Activated CD4-positive, alpha-beta memory T cell treated with anti-CD3 and anti-CD28 coated beads, Interleukin-2, amount 10 ng/mL, durations not matched to agents 7 days and 5 days (primary cell): Measurements from ENCODE around the gene SKAP1. TPM values are rescaled to one million over a fixed set of nuclear protein-coding genes. Genes with fewer than 3 reads are reported as not detected.
"Not testable (repeated sequence)": the region's sequence is repeated elsewhere in the genome, so short reads cannot be mapped to it uniquely, and the experiment has no call there.

Experiments
- CTCF ChIA-PET: fragments of 350-600 bp; sonication (Branson Sonifier 250); formaldehyde crosslinking; loops from one replicate; lab custom pipeline; 2021; ENCODE audit warnings: antibody characterized with exemption, inconsistent platforms; lab: Charles Lee
- POLR2A ChIA-PET: fragments of 350-600 bp; sonication (Branson Sonifier 250); formaldehyde crosslinking; loops from one replicate; lab custom pipeline; 2021; ENCODE audit warnings: antibody characterized with exemption; lab: Charles Lee
- DNase-seq: peaks from one replicate; pipeline ENCODE4 v3.0.0-alpha.2; 2020
- H3K27ac Mint-ChIP-seq: one replicate; pipeline ENCODE4 v1.8.0; 2021; ENCODE audit warnings: mild to moderate bottlenecking, mixed read lengths
- H3K27me3 Mint-ChIP-seq: one replicate; pipeline ENCODE4 v1.8.0; 2021; ENCODE audit warnings: mixed read lengths
- H3K36me3 Mint-ChIP-seq: one replicate; pipeline ENCODE4 v1.8.0; 2021; ENCODE audit warnings: low read depth, mixed read lengths
- H3K4me1 Mint-ChIP-seq: one replicate; pipeline ENCODE4 v1.8.0; 2021; ENCODE audit warnings: mixed read lengths
- H3K4me3 Mint-ChIP-seq: one replicate; pipeline ENCODE4 v1.8.0; 2021; ENCODE audit warnings: mild to moderate bottlenecking, mixed read lengths
- H3K9me3 Mint-ChIP-seq: one replicate; pipeline ENCODE4 v1.8.0; 2021; ENCODE audit warnings: mixed read lengths
- total RNA-seq, 2 experiments: library from RNA; stranded (reverse); gene quantifications; one replicate each; pipeline ENCODE4 v1.2.3, GENCODE V29; 2021

The SKAP1 gene
- total RNA-seq, 2 experiments from 2014 or later: 132 to 133 TPM

DNA sequence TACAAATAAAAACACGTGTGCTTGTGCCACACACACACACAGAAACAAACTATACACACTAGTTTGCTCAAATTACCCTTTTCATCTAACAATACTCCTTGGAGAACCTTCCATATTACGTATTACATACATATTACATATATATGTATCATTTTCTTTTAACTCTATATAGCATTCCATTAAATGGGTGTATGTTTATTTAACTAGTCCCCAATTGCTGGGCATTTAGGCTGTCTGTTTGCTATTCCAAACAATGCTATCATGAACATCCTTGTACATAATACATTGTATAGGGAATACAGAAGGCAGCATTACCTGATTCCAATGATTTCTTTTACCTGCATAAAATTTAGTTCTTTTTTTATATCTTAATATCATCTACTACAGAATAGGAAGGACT, 73.1 kb downstream of the SKAP1 start:
- no peak overlapping the region for H3K27ac Mint-ChIP-seq
- H3K27me3 Mint-ChIP-seq: no peaks in the 10 kb centered on the region
- no peaks in the 10 kb centered on the region for H3K9me3 Mint-ChIP-seq
- no peak for DNase-seq
- peaks cover 8% of the 10 kb centered on the region for H3K4me1 Mint-ChIP-seq
- H3K36me3 Mint-ChIP-seq: peaks cover 4% of the 10 kb centered on the region
- ChIA-PET CTCF (interaction anchor here (0.7 kb wide), 1 partner anchor 21 kb away, joined by 3 read pairs; no protein-coding TSS in a partner anchor), POLR2A (no interaction called here)
- no peak overlapping the region for H3K4me3 Mint-ChIP-seq

DNA sequence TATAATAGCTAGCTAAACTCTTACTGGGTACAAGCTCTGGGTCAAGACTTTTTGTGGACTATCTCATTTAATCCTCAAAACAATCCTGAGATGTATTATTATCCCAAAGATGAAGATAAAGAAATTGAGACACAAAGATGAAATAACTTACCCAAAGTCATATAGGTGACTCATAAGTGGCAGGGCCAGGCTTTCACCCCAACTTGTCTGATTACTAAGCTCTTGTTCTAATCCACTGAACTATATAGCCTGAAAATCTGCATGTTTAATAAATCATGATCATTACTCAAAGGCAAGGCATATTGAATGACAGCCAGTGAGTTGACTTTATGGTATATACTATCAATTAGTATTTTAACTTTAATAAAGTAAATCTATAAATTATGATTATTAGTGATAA, 77.4 kb downstream of the SKAP1 start:
- Mint-ChIP-seq H3K27ac (no peak overlapping the region), H3K4me1 (peaks cover 11% of the 10 kb centered on the region), H3K36me3 (peaks cover 13% of the 10 kb centered on the region), H3K27me3 (no peaks in the 10 kb centered on the region), H3K4me3 (no peak overlapping the region), H3K9me3 (no peaks in the 10 kb centered on the region)
- CTCF ChIA-PET: interaction anchor here (0.5 to 4.6 kb wide), 33 partner anchors 10 to 304 kb away, joined by 3 to 39 read pairs (median 5); partner anchors contain the start of gene HOXB5
- DNase-seq: no peak
- POLR2A ChIA-PET: interaction anchor here (0.9 to 1.3 kb wide), 3 partner anchors 105 to 239 kb away, joined by 3 to 5 read pairs (median 4); no protein-coding TSS in a partner anchor

- H3K4me1 Mint-ChIP-seq: peaks cover 11% of the 10 kb centered on the region
- H3K36me3 Mint-ChIP-seq: peaks cover 13% of the 10 kb centered on the region
- H3K27ac Mint-ChIP-seq: no peak overlapping the region
- ChIA-PET POLR2A (interaction anchor here (0.9 to 1.4 kb wide), 5 partner anchors 9 to 240 kb away, joined by 3 to 5 read pairs (median 4); no protein-coding TSS in a partner anchor), CTCF (interaction anchor here (0.6 to 4.6 kb wide), 51 partner anchors 9 to 1231 kb away, joined by 3 to 39 read pairs (median 4); partner anchors contain the start of genes CDK5RAP3 and HOXB5)
- no peak overlapping the region for H3K4me3 Mint-ChIP-seq
- no peaks in the 10 kb centered on the region for H3K27me3 Mint-ChIP-seq
- DNase-seq: no peak
- no peaks in the 10 kb centered on the region for H3K9me3 Mint-ChIP-seq
Observed at GRCh38 chr17:48351911-48352332, 78.1 kb downstream of the SKAP1 start.

DNA sequence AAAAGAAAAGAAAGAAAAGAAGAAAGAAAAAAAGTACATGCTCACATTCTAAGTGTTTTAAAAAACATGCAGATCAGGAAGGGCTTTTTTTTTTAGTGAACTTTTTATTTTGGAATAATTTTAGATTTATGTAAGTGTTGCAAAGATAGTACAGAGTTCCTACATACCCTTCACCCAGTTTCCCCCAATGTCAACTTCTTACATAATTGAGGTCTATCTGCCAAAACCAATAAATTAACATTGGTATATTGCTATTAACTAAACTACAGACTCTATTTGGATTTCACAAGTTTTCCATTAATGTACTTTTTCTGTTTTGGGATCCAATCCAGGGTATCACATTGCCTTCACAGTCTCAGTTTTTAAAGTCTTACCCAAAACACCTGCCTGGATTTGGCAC, 81.7 kb downstream of the SKAP1 start:
- no peaks in the 10 kb centered on the region for H3K9me3 Mint-ChIP-seq
- no peak overlapping the region for H3K27ac Mint-ChIP-seq
- DNase-seq: no peak
- H3K4me1 Mint-ChIP-seq: peaks cover 14% of the 10 kb centered on the region
- CTCF ChIA-PET: interaction anchor here (1.0 to 1.5 kb wide), 3 partner anchors 12 to 244 kb away, joined by 5 to 7 read pairs (median 5); partner anchors contain the start of gene HOXB5
- POLR2A ChIA-PET: no interaction called here
- no peaks in the 10 kb centered on the region for H3K27me3 Mint-ChIP-seq
- H3K4me3 Mint-ChIP-seq: no peak overlapping the region
- peaks cover 35% of the 10 kb centered on the region for H3K36me3 Mint-ChIP-seq

- ChIA-PET CTCF (interaction anchor here (0.6 to 1.7 kb wide), 6 partner anchors 11 to 246 kb away, joined by 3 to 7 read pairs (median 5); partner anchors contain the start of gene HOXB5), POLR2A (no interaction called here)
- no peaks in the 10 kb centered on the region for H3K9me3 Mint-ChIP-seq
- no peak overlapping the region for H3K4me3 Mint-ChIP-seq
- H3K36me3 Mint-ChIP-seq: peaks cover 38% of the 10 kb centered on the region
- H3K27ac Mint-ChIP-seq: no peak overlapping the region
- peaks cover 9% of the 10 kb centered on the region for H3K4me1 Mint-ChIP-seq
- H3K27me3 Mint-ChIP-seq: no peaks in the 10 kb centered on the region
- no peak for DNase-seq
Observed at GRCh38 chr17:48347177-48347576, 82.8 kb downstream of the SKAP1 start.

DNA sequence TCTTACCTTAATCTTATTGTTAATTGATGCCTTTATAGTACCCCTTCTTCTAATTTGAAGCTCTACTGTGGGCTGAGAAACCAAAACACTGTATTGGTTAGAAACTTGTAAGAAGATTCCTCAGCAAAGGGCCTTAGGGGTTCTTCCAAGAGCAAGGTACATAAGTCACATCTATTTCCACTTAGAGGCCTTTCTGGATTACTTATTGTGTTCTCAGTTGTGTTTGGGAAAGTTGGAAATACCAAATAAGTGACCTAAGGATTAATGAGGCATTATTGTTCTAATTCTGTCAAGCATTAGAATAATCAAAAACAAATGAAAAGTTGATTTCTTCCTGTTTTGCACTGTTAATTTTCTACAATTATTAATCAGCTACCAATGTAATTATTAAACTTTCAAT, 85.8 kb downstream of the SKAP1 start:
- POLR2A ChIA-PET: no interaction called here
- peaks cover 3% of the 10 kb centered on the region for H3K4me1 Mint-ChIP-seq
- no peak for DNase-seq
- no peaks in the 10 kb centered on the region for H3K27me3 Mint-ChIP-seq
- CTCF ChIA-PET: interaction anchor here (1.1 kb wide), 1 partner anchor 249 kb away, joined by 3 read pairs; no protein-coding TSS in a partner anchor
- no peak overlapping the region for H3K27ac Mint-ChIP-seq
- H3K4me3 Mint-ChIP-seq: no peak overlapping the region
- H3K9me3 Mint-ChIP-seq: no peaks in the 10 kb centered on the region
- peaks cover 39% of the 10 kb centered on the region for H3K36me3 Mint-ChIP-seq

DNA sequence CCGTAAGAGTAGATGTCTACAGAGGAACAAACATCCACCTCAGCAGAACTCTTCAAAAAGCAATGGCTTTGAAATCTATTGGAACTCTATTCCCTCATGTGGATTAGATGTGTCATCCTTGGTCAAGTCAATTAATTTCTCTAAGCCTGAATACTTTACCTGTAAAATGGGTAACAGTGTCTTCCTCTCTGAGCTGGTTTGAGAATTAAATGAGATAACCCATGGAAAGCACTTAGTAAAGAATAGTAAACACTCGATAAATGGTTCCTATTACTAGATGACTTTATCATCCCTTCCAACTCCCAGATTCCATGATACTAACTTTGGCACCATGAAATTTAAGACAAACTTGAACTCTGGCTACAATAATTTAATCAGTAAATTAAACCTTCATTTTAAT, 89.1 kb downstream of the SKAP1 start:
- no peaks in the 10 kb centered on the region for H3K27me3 Mint-ChIP-seq
- POLR2A ChIA-PET: interaction anchor here (0.6 kb wide), 1 partner anchor 13 kb away, joined by 3 read pairs; no protein-coding TSS in a partner anchor
- H3K9me3 Mint-ChIP-seq: no peaks in the 10 kb centered on the region

GRCh38 chr17:48338720-48339119, 91.3 kb downstream of the SKAP1 start:
- DNase-seq: no peak
- ChIA-PET CTCF (interaction anchor here (0.9 to 2.5 kb wide), 6 partner anchors 13 to 254 kb away, joined by 3 to 14 read pairs (median 4); partner anchors contain the start of gene HOXB5), POLR2A (no interaction called here)
- Mint-ChIP-seq H3K4me3 (no peak overlapping the region), H3K36me3 (peaks cover 17% of the 10 kb centered on the region), H3K27me3 (no peaks in the 10 kb centered on the region), H3K9me3 (no peaks in the 10 kb centered on the region), H3K4me1 (peaks cover 2% of the 10 kb centered on the region), H3K27ac (no peak overlapping the region)

More for the DNA sequence above, 89.1 kb downstream of the SKAP1 start:
- Mint-ChIP-seq H3K36me3 (peaks cover 35% of the 10 kb centered on the region), H3K27ac (no peak overlapping the region), H3K4me3 (no peak overlapping the region), H3K4me1 (peaks cover 3% of the 10 kb centered on the region)
- DNase-seq: no peak
- CTCF ChIA-PET: interaction anchor here (0.6 to 2.9 kb wide), 6 partner anchors 11 to 252 kb away, joined by 3 to 9 read pairs (median 4); partner anchors contain the start of gene HOXB5

GRCh38 chr17:48337903-48338302, 92.1 kb downstream of the SKAP1 start:
- POLR2A ChIA-PET, H3K4me3 Mint-ChIP-seq, DNase-seq, H3K4me1 Mint-ChIP-seq, H3K27ac Mint-ChIP-seq, H3K9me3 Mint-ChIP-seq, H3K27me3 Mint-ChIP-seq: not testable (repeated sequence)
- CTCF ChIA-PET: interaction anchor here (0.7 to 2.5 kb wide), 4 partner anchors 14 to 255 kb away, joined by 4 to 14 read pairs (median 8); partner anchors contain the start of gene HOXB5
- H3K36me3 Mint-ChIP-seq: peaks cover 15% of the 10 kb centered on the region

GRCh38 chr17:48336986-48337385, 93.0 kb downstream of the SKAP1 start:
- Mint-ChIP-seq H3K36me3 (peaks cover 10% of the 10 kb centered on the region), H3K27ac (no peak overlapping the region), H3K27me3 (no peaks in the 10 kb centered on the region), H3K4me1 (peaks cover 7% of the 10 kb centered on the region), H3K4me3 (no peak overlapping the region), H3K9me3 (no peaks in the 10 kb centered on the region)
- no peak for DNase-seq
- POLR2A ChIA-PET: interaction anchor here (0.6 kb wide), 1 partner anchor 121 kb away, joined by 3 read pairs; no protein-coding TSS in a partner anchor
- CTCF ChIA-PET: interaction anchor here (0.6 to 5.3 kb wide), 17 partner anchors 10 to 515 kb away, joined by 3 to 62 read pairs (median 3); partner anchors contain the start of gene HOXB5

- ChIA-PET POLR2A (interaction anchor here (1.1 to 1.7 kb wide), 4 partner anchors 15 to 258 kb away, joined by 3 to 7 read pairs (median 4); partner anchors contain the start of genes HOXB3 and HOXB5), CTCF (interaction anchor here (0.5 to 5.3 kb wide), 29 partner anchors 9 to 1909 kb away, joined by 3 to 62 read pairs (median 3); partner anchors contain the start of genes CDK5RAP3 and HOXB5)
- Mint-ChIP-seq H3K36me3 (peaks cover 12% of the 10 kb centered on the region), H3K27me3 (no peaks in the 10 kb centered on the region), H3K27ac (no peak overlapping the region), H3K4me3 (no peak overlapping the region), H3K4me1 (peaks cover 8% of the 10 kb centered on the region), H3K9me3 (no peaks in the 10 kb centered on the region)
- no peak for DNase-seq
Observed at GRCh38 chr17:48335858-48336500, 94.0 kb downstream of the SKAP1 start.

- peaks cover 19% of the 10 kb centered on the region for H3K36me3 Mint-ChIP-seq
- no peak for DNase-seq
- no peaks in the 10 kb centered on the region for H3K27me3 Mint-ChIP-seq
- no peak overlapping the region for H3K27ac Mint-ChIP-seq
- ChIA-PET POLR2A (interaction anchor here (1.1 to 1.7 kb wide), 4 partner anchors 16 to 258 kb away, joined by 3 to 7 read pairs (median 4); partner anchors contain the start of genes HOXB3 and HOXB5), CTCF (interaction anchor here (0.6 to 5.3 kb wide), 20 partner anchors 9 to 364 kb away, joined by 3 to 62 read pairs (median 4); partner anchors contain the start of genes CDK5RAP3 and HOXB5)
- no peak overlapping the region for H3K4me3 Mint-ChIP-seq
- no peaks in the 10 kb centered on the region for H3K9me3 Mint-ChIP-seq
- peaks cover 15% of the 10 kb centered on the region for H3K4me1 Mint-ChIP-seq
Observed at GRCh38 chr17:48335146-48335784, 94.7 kb downstream of the SKAP1 start.
